Suprapubic skin (tissue), 4 donors: Measurements from ENCODE around the gene FAHD2B. TPM values are rescaled to one million over a fixed set of nuclear protein-coding genes. Genes with fewer than 3 reads are reported as not detected.
"Not testable (repeated sequence)": the region's sequence is repeated elsewhere in the genome, so short reads cannot be mapped to it uniquely, and the experiment has no call there.

Experiments used
- DNase-seq, 2 donors: peaks; one replicate each; pipeline ENCODE4 v3.0.0-alpha.2; 2019; ENCODE audit warnings: low spot score in 2 of 2
- H3K27ac ChIP-seq: fragments of 200-600 bp; sonication (generic); one replicate; pipeline ENCODE4 v1.5.1; 2019
- H3K27me3 ChIP-seq: fragments of 200-600 bp; sonication (generic); one replicate; pipeline ENCODE4 v1.5.1; 2019
- H3K36me3 ChIP-seq: fragments of 200-600 bp; sonication (generic); one replicate; pipeline ENCODE4 v1.5.1; 2019
- H3K4me1 ChIP-seq: fragments of 200-600 bp; sonication (generic); one replicate; pipeline ENCODE4 v1.5.1; 2019
- H3K4me3 ChIP-seq: fragments of 200-600 bp; sonication (generic); one replicate; pipeline ENCODE4 v1.5.1; 2019; ENCODE audit warnings: mild to moderate bottlenecking
- H3K9me3 ChIP-seq: fragments of 200-600 bp; sonication (generic); one replicate; pipeline ENCODE4 v1.5.1; 2019
- CTCF ChIP-seq, 2 donors: fragments of 200-600 bp in 1 of 2; fragments of 450-650 bp in 1 of 2; sonication (generic) in 1 of 2; IDR thresholded peaks; one replicate each; pipeline ENCODE4 v1.5.1; 2016 to 2019; ENCODE audit warnings: antibody characterized with exemption in 2 of 2, mild to moderate bottlenecking in 1 of 2, moderate library complexity in 1 of 2
- EP300 ChIP-seq: sonication (generic); formaldehyde crosslinking; IDR thresholded peaks from one replicate; pipeline ENCODE4 v1.6.1; 2017; ENCODE audit warnings: antibody characterized with exemption
- POLR2A ChIP-seq, 2 donors: fragments of 450-650 bp; IDR thresholded peaks; one replicate each; pipeline ENCODE4 v1.6.1; 2017; ENCODE audit warnings: antibody characterized with exemption in 2 of 2, mild to moderate bottlenecking in 2 of 2, moderate library complexity in 2 of 2
- POLR2AphosphoS5 ChIP-seq, 3 donors: sonication (generic); formaldehyde crosslinking; IDR thresholded peaks; one replicate each; pipeline ENCODE4 v1.6.1; 2017; ENCODE audit warnings: antibody characterized with exemption in 3 of 3
- WGBS: methylation state at CpG from one replicate; pipeline ENCODE4 v1.1.5; 2018; 5-methylcytosine and 5-hydroxymethylcytosine counted together
- total RNA-seq, 4 donors: library from RNA; depleted of rRNA; stranded (reverse); fragments of >200 nt; gene quantifications; one replicate each; pipeline ENCODE4 v1.1.0, GENCODE V29; 2016

Gene FAHD2B
- total RNA-seq, 4 donors from 2014 or later, result 11.3 to 21.5 (median 16.7) TPM

- peaks cover 9% of the 10 kb centered on the region for H3K4me1 ChIP-seq
- H3K36me3 ChIP-seq, result peaks cover 4% of the 10 kb centered on the region
- peak overlapping the region; percentile 50 for H3K4me3 ChIP-seq
- H3K27ac ChIP-seq, result no peak overlapping the region
- 88% methylated on average over 12 of the region's 12 CpGs for WGBS
- TF ChIP-seq POLR2A (IDR thresholded peaks at IDR 0.05) (no peak), CTCF (IDR thresholded peaks at IDR 0.05) (no peak), EP300 (no peak), POLR2AphosphoS5 (IDR thresholded peaks at IDR 0.05) (no peak)
- no peaks in the 10 kb centered on the region for H3K9me3 ChIP-seq
- H3K27me3 ChIP-seq, result no peaks in the 10 kb centered on the region
- no peak for DNase-seq
Measured at GRCh38 chr2:97095661-97096060, 979 bp upstream of the FAHD2B start.

GRCh38 chr2:97093983-97094771, 505 bp downstream of the FAHD2B start:
- 47% methylated on average over 4 of the region's 33 CpGs for WGBS
- peak overlapping the region; percentile 50 for H3K4me3 ChIP-seq
- not testable (repeated sequence) for H3K27ac ChIP-seq, H3K36me3 ChIP-seq, H3K9me3 ChIP-seq, H3K27me3 ChIP-seq, H3K4me1 ChIP-seq, DNase-seq

GRCh38 chr2:97092946-97093345, 1.7 kb downstream of the FAHD2B start:
- H3K36me3 ChIP-seq, H3K9me3 ChIP-seq, H3K27ac ChIP-seq, H3K4me1 ChIP-seq, H3K4me3 ChIP-seq, DNase-seq, H3K27me3 ChIP-seq: not testable (repeated sequence)
- 88% methylated on average over 2 of the region's 2 CpGs for WGBS

GRCh38 chr2:97088706-97089105, 6.0 kb downstream of the FAHD2B start:
- H3K9me3 ChIP-seq, H3K4me3 ChIP-seq, H3K27ac ChIP-seq, DNase-seq, H3K4me1 ChIP-seq, H3K36me3 ChIP-seq, H3K27me3 ChIP-seq: not testable (repeated sequence)
- 92% methylated on average over 1 of the region's 1 CpG for WGBS

- not testable (repeated sequence) for H3K4me3 ChIP-seq, H3K4me1 ChIP-seq, DNase-seq, H3K27ac ChIP-seq, H3K9me3 ChIP-seq, H3K27me3 ChIP-seq, H3K36me3 ChIP-seq
- 100% methylated on average over 1 of the region's 7 CpGs for WGBS
Measured at GRCh38 chr2:97085093-97085492, 9.6 kb downstream of the FAHD2B start.

GRCh38 chr2:97083516-97083915, 11.2 kb downstream of the FAHD2B start:
- not testable (repeated sequence) for H3K9me3 ChIP-seq, H3K27ac ChIP-seq, H3K4me3 ChIP-seq, H3K36me3 ChIP-seq, H3K4me1 ChIP-seq, H3K27me3 ChIP-seq, DNase-seq
- WGBS, result 93% methylated on average over 7 of the region's 7 CpGs

GRCh38 chr2:97082206-97082605, 12.5 kb downstream of the FAHD2B start:
- DNase-seq, H3K4me1 ChIP-seq: not testable (repeated sequence)

GRCh38 chr2:97080855-97081254, 13.8 kb downstream of the FAHD2B start:
- not testable (repeated sequence) for H3K36me3 ChIP-seq, H3K4me1 ChIP-seq, H3K9me3 ChIP-seq, DNase-seq, H3K4me3 ChIP-seq, H3K27me3 ChIP-seq, H3K27ac ChIP-seq
- WGBS, result 89% methylated on average over 5 of the region's 10 CpGs

More at GRCh38 chr2:97082206-97082605, 12.5 kb downstream of the FAHD2B start:
- not testable (repeated sequence) for H3K9me3 ChIP-seq, H3K36me3 ChIP-seq, H3K4me3 ChIP-seq, H3K27ac ChIP-seq, H3K27me3 ChIP-seq
- WGBS, result no CpG with 5 or more reads among the region's 9 CpGs

- WGBS, result 98% methylated on average over 8 of the region's 8 CpGs
- not testable (repeated sequence) for H3K4me1 ChIP-seq, H3K27ac ChIP-seq, H3K4me3 ChIP-seq, H3K36me3 ChIP-seq, DNase-seq, H3K27me3 ChIP-seq, H3K9me3 ChIP-seq
Measured at GRCh38 chr2:97077213-97077612, 17.5 kb downstream of the FAHD2B start.

GRCh38 chr2:97070915-97071314, 23.8 kb downstream of the FAHD2B start:
- H3K27me3 ChIP-seq, DNase-seq, H3K4me3 ChIP-seq, H3K27ac ChIP-seq, H3K9me3 ChIP-seq, H3K4me1 ChIP-seq, H3K36me3 ChIP-seq: not testable (repeated sequence)
- 78% methylated on average over 2 of the region's 3 CpGs for WGBS

- H3K36me3 ChIP-seq, DNase-seq, H3K9me3 ChIP-seq, H3K4me3 ChIP-seq, H3K27me3 ChIP-seq, H3K27ac ChIP-seq, H3K4me1 ChIP-seq: not testable (repeated sequence)
- 80% methylated on average over 2 of the region's 5 CpGs for WGBS
Measured at GRCh38 chr2:97068722-97069121, 26.0 kb downstream of the FAHD2B start.
